HCT116 (cell line): ENCODE measurements around the gene LRFN2. TPM values are rescaled to one million over a fixed set of nuclear protein-coding genes. Genes with fewer than 3 reads are reported as not detected.

Source experiments
- ATAC-seq: fragments of 200-7000 bp; cut with Tn5 transposase; 2 replicates; pipeline ENCODE4 v1.9.1; 2020; ENCODE audit warnings: mild to moderate bottlenecking, moderate library complexity
- BruUV-seq: library from RNA; stranded (reverse); fragments of 400-500 nt; replicated peaks from 2 replicates; lab custom pipeline; 2021; lab: Mats Ljungman, UMichigan
- CTCF ChIA-PET: fragments of 300-600 bp; sonication (Branson Sonifier 250); formaldehyde crosslinking; loops from one replicate; lab custom pipeline; 2021; ENCODE audit warnings: antibody characterized with exemption; lab: Charles Lee
- POLR2A ChIA-PET: fragments of 300-600, 350-600 bp; sonication (Branson Sonifier 250); formaldehyde crosslinking; loops from one replicate; lab custom pipeline; 2021; ENCODE audit warnings: antibody characterized with exemption; lab: Charles Lee
- RAD21 ChIA-PET, 2 experiments: fragments of 300-600 bp; sonication (Branson Sonifier 250); formaldehyde crosslinking; loops; one replicate each; lab custom pipeline; 2023; ENCODE audit warnings: low total read pairs in 2 of 2; ENCODE audit not compliant: uncharacterized antibody in 2 of 2, unreplicated experiment in 2 of 2, low non-redundant PET in 1 of 2; lab: Charles Lee
- DNase-seq: peaks from one replicate; pipeline ENCODE4 v3.0.0-alpha.2; 2010; ENCODE audit warnings: low read depth, low spot score
- H2AFZ ChIP-seq: fragments of 200-600 bp; shearing (Covaris generic), sonication (generic); 2 replicates; pipeline ENCODE4 v1.6.1; 2017; ENCODE audit warnings: low read depth, mixed run types, mixed read lengths, antibody characterized with exemption, low read length; ENCODE audit not compliant: poor library complexity, severe bottlenecking
- H3K27ac ChIP-seq: 2 replicates; pipeline ENCODE4 v1.5.1; 2012; ENCODE audit warnings: low read depth, low read length
- H3K27me3 ChIP-seq: fragments of 200-600 bp; sonication (generic); 2 replicates; pipeline ENCODE4 v1.6.1; 2016; ENCODE audit warnings: mixed run types, low read length, mixed read lengths; ENCODE audit not compliant: insufficient read depth
- H3K36me3 ChIP-seq, 2 experiments: fragments of 200-500 bp in 1 of 2; fragments of 200-600 bp in 1 of 2; sonication (Bioruptor generic) in 1 of 2; sonication (generic) in 1 of 2; 2 replicates each; pipeline versions ENCODE4 v1.5.1 to v1.6.1; 2014 to 2016; ENCODE audit warnings: low read length in 2 of 2, inconsistent platforms in 1 of 2, mixed read lengths in 1 of 2, mixed run types in 1 of 2; ENCODE audit not compliant: insufficient read depth in 2 of 2, control insufficient read depth in 1 of 2
- H3K4me1 ChIP-seq, 2 experiments: fragments of 200-600 bp in 1 of 2; sonication (generic) in 1 of 2; 2 replicates each; pipeline versions ENCODE4 v1.5.1 to v1.6.1; 2012 to 2017; ENCODE audit warnings: low read length in 2 of 2, inconsistent platforms in 1 of 2, mild to moderate bottlenecking in 1 of 2, mixed read lengths in 1 of 2, mixed run types in 1 of 2, moderate library complexity in 1 of 2; ENCODE audit not compliant: insufficient read depth in 2 of 2, control insufficient read depth in 1 of 2
- H3K4me2 ChIP-seq: fragments of 200-600 bp; sonication (generic); 2 replicates; pipeline ENCODE4 v1.6.1; 2017; ENCODE audit warnings: mixed run types, low read length, mixed read lengths
- H3K4me3 ChIP-seq, 2 experiments: fragments of 200-600 bp in 1 of 2; sonication (generic) in 1 of 2; replicated peaks in 1 of 2; 2 replicates each; pipeline ENCODE4 v1.5.1; 2011 to 2016; ENCODE audit warnings: low read length in 2 of 2, control low read depth in 1 of 2, low read depth in 1 of 2, mild to moderate bottlenecking in 1 of 2, mixed read lengths in 1 of 2, mixed run types in 1 of 2
- H3K79me2 ChIP-seq: fragments of 200-600 bp; sonication (generic); 2 replicates; pipeline ENCODE4 v1.6.1; 2017; ENCODE audit warnings: mild to moderate bottlenecking, mixed run types, low read length, moderate library complexity, mixed read lengths; ENCODE audit not compliant: insufficient read depth
- H3K9ac ChIP-seq: fragments of 200-600 bp; sonication (generic); 2 replicates; pipeline ENCODE4 v1.6.1; 2016; ENCODE audit warnings: low read length, mixed read lengths
- H3K9me2 ChIP-seq: fragments of 200-600 bp; sonication (generic), shearing (Covaris generic); 2 replicates; pipeline ENCODE4 v1.6.1; 2017; ENCODE audit warnings: mixed run types, mild to moderate bottlenecking, moderate library complexity; ENCODE audit not compliant: insufficient read depth
- H3K9me3 ChIP-seq, 2 experiments: fragments of 200-500 bp in 1 of 2; fragments of 200-600 bp in 1 of 2; sonication (Bioruptor generic) in 1 of 2; sonication (generic) in 1 of 2; 2 replicates each; pipeline ENCODE4 v1.6.1; 2014 to 2017; ENCODE audit warnings: low read length in 2 of 2, mixed read lengths in 2 of 2, inconsistent platforms in 1 of 2, low read depth in 1 of 2, mild to moderate bottlenecking in 1 of 2, mixed run types in 1 of 2, moderate library complexity in 1 of 2; ENCODE audit not compliant: control insufficient read depth in 1 of 2, insufficient read depth in 1 of 2
- H4K20me1 ChIP-seq: fragments of 200-600 bp; sonication (generic), shearing (Covaris generic); 2 replicates; pipeline ENCODE4 v1.6.1; 2017; ENCODE audit warnings: mixed run types, mild to moderate bottlenecking, moderate library complexity; ENCODE audit not compliant: insufficient read depth
- EGR1 ChIP-seq: IDR thresholded peaks from 2 replicates; pipeline ENCODE4 v1.6.1; 2012; ENCODE audit warnings: low read depth
- ELF1 ChIP-seq: IDR thresholded peaks from 2 replicates; pipeline ENCODE4 v1.6.1; 2012; ENCODE audit warnings: low read depth, borderline replicate concordance
- EZH2 ChIP-seq: fragments of 200-600 bp; sonication (generic); IDR thresholded peaks from 2 replicates; pipeline ENCODE4 v1.6.1; 2017; ENCODE audit warnings: antibody characterized with exemption, mixed run types
- EZH2phosphoT487 ChIP-seq: fragments of 200-600 bp; IDR thresholded peaks from 2 replicates; pipeline ENCODE4 v1.6.1; 2018; ENCODE audit warnings: antibody characterized with exemption, borderline replicate concordance
- FOSL1 ChIP-seq: IDR thresholded peaks from 2 replicates; pipeline ENCODE4 v1.6.1; 2012; ENCODE audit warnings: low read depth
- POLR2A ChIP-seq: IDR thresholded peaks from 2 replicates; pipeline ENCODE4 v1.7.0; 2011; ENCODE audit warnings: borderline replicate concordance; ENCODE audit not compliant: insufficient read depth, insufficient read length; ENCODE audit errors: extremely low read depth
- RAD21 ChIP-seq: IDR thresholded peaks from 2 replicates; pipeline ENCODE4 v1.6.1; 2012; ENCODE audit warnings: low read depth, mild to moderate bottlenecking
- SIN3A ChIP-seq: IDR thresholded peaks from 2 replicates; pipeline ENCODE4 v1.6.1; 2012; ENCODE audit warnings: low read depth
- SP1 ChIP-seq: IDR thresholded peaks from 2 replicates; pipeline ENCODE4 v1.6.1; 2012; ENCODE audit warnings: low read depth
- SRF ChIP-seq: IDR thresholded peaks from 2 replicates; pipeline ENCODE4 v1.6.1; 2012; ENCODE audit warnings: low read depth
- YY1 ChIP-seq: IDR thresholded peaks from 2 replicates; pipeline ENCODE4 v1.6.1; 2011; ENCODE audit warnings: low read length, low read depth, moderate library complexity, mild to moderate bottlenecking; ENCODE audit not compliant: insufficient replicate concordance; ENCODE audit errors: extremely low read depth
- ZFX ChIP-seq: fragments of 450-650 bp; IDR thresholded peaks from 2 replicates; pipeline ENCODE4 v1.6.1; 2017
- intact Hi-C: fragments of 100-400 bp; cut with micrococcal nuclease; formaldehyde crosslinking; loops from 2 replicates; pipeline ENCODE4 v1.10.0; 2022
- total RNA-seq: library from RNA; stranded (reverse); gene quantifications from one replicate; pipeline ENCODE4 v1.2.1, GENCODE V29; 2021; ENCODE audit not compliant: unreplicated experiment
- TF ChIP-seq, protein P1 (sequence below): IDR thresholded peaks from 2 replicates; pipeline ENCODE4 v1.6.1; 2012
- TF ChIP-seq, protein P2 (sequence below): IDR thresholded peaks from 2 replicates; pipeline ENCODE4 v1.6.1; 2011; ENCODE audit warnings: mild to moderate bottlenecking, low read length, moderate library complexity; ENCODE audit not compliant: insufficient replicate concordance; ENCODE audit errors: extremely low read depth

The LRFN2 gene
- total RNA-seq, 1 experiment from 2014 or later, result not detected

DNA sequence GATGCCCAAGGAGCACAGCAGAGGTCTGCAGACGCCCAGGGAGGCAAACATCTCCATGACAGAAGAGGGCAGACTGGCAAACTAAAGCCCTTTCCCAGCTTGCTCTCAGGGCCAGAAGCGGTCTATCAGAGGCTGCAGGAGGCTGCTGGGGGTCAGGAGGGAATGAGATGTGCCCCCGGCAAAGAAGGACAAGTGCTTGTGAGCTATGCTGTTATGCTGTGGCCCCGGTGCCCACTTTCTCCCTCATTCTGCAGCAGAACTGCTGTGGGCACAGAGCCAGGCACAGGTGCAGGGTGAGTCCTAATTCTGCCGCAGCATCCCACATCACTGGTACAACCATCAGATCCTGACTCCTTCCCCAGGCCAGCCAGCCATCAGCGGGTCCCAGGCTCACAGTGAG lies 46.4 kb downstream of the LRFN2 start (continued):
- TF ChIP-seq SRF, result no peak
- TF ChIP-seq EGR1, result no peak
- TF ChIP-seq YY1, result no peak

GRCh38 chr6:40539853-40540252 lies 47.3 kb downstream of the LRFN2 start:
- ChIA-PET RAD21 (no interaction called here), CTCF (no interaction called here), POLR2A (no interaction called here)
- Histone ChIP-seq H3K9me3 (no peaks in the 10 kb centered on the region), H3K27ac (no peak overlapping the region), H3K9ac (no peak overlapping the region), H3K27me3 (peaks cover 25% of the 10 kb centered on the region; the same call in 1 of the 2 replicates), H2AFZ (no peak overlapping the region), H3K4me2 (no peak overlapping the region), H3K79me2 (no peaks in the 10 kb centered on the region), H3K9me2 (no peaks in the 10 kb centered on the region), H3K4me3 (no peak overlapping the region), H3K4me1 (no peaks in the 10 kb centered on the region), H3K36me3 (no peaks in the 10 kb centered on the region), H4K20me1 (no peaks in the 10 kb centered on the region)
- intact Hi-C loops, result no loop called here
- no TSS peak for BruUV-seq
- ATAC-seq (no peak), DNase-seq (no peak)
- TF ChIP-seq ZFX, result no peak
- TF ChIP-seq EZH2, result no peak
- no peak for TF ChIP-seq SIN3A
- no peak for TF ChIP-seq EGR1
- TF ChIP-seq ELF1, result no peak
- no peak for TF ChIP-seq FOSL1
- no peak for TF ChIP-seq RAD21
- TF ChIP-seq SRF, result no peak
- TF ChIP-seq, protein P1, sequence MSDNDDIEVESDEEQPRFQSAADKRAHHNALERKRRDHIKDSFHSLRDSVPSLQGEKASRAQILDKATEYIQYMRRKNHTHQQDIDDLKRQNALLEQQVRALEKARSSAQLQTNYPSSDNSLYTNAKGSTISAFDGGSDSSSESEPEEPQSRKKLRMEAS, result no peak
- TF ChIP-seq, protein P2, sequence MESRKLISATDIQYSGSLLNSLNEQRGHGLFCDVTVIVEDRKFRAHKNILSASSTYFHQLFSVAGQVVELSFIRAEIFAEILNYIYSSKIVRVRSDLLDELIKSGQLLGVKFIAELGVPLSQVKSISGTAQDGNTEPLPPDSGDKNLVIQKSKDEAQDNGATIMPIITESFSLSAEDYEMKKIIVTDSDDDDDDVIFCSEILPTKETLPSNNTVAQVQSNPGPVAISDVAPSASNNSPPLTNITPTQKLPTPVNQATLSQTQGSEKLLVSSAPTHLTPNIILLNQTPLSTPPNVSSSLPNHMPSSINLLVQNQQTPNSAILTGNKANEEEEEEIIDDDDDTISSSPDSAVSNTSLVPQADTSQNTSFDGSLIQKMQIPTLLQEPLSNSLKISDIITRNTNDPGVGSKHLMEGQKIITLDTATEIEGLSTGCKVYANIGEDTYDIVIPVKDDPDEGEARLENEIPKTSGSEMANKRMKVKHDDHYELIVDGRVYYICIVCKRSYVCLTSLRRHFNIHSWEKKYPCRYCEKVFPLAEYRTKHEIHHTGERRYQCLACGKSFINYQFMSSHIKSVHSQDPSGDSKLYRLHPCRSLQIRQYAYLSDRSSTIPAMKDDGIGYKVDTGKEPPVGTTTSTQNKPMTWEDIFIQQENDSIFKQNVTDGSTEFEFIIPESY, result no peak
- TF ChIP-seq POLR2A, result no peak
- no peak for TF ChIP-seq YY1
- TF ChIP-seq EZH2phosphoT487, result no peak
- no peak for TF ChIP-seq SP1
